Mammary microvascular endothelial cell (primary cell): ENCODE results near the gene RPS19. TPM values are rescaled to one million over a fixed set of nuclear protein-coding genes. Genes with fewer than 3 reads are reported as not detected.

Source experiments
- total RNA-seq: library from RNA; depleted of rRNA; stranded (reverse); fragments of >200 nt; gene quantifications from 2 replicates; pipeline ENCODE4 v1.2.3, GENCODE V29; 2015

RPS19 gene
- total RNA-seq = 1,340 and 1,492 TPM in 2 replicates

DNA sequence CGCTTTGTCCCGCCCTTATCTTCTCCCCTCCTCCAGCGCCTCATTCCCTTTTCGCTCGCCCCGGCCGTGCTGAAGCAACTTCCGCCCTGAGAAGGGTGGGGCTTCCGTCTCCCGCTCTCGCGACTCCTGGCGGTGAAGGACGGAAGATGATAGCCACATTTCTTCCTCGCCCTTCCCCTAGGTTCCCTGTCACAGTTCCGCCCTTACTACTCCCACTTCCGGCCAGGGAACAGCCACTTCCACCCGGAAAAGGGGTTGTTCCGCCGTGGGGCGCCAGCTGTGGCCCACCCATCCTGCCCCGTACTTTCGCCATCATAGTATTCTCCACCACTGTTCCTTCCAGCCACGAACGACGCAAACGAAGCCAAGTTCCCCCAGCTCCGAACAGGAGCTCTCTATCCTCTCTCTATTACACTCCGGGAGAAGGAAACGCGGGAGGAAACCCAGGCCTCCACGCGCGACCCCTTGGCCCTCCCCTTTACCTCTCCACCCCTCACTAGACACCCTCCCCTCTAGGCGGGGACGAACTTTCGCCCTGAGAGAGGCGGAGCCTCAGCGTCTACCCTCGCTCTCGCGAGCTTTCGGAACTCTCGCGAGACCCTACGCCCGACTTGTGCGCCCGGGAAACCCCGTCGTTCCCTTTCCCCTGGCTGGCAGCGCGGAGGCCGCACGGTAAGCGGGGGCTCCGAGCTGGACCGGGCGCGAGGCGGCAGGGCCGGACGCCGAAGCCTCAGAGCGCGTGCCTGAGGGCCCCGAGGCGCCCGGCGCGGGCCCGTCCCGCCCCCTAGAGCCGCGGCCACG, at the start of gene RPS19:
Gene RPS19, plus strand, starts transcription at position 638 of the 801 bp plus-strand sequence. CDS start 520 bp downstream, outside the sequence.

DNA sequence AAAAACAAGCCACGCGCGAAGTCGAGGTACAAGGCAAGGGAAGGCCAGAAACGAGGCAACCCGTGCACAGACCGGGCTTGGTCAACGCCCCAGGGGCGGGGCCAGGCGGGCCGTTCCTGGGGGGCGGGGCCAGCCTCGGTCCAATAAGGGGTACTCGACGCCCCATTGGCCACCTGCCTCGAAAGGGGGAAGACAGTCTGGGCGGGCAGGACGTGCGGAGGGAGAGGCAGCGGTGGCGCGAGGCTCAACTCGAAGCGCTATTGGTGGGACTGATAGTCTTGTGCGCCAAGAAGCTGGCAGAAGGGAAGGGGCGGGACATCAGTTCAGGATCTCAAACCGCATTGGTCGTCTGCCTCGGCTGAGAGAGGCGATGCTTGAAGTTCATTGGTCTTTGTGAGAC, 15.5 kb upstream of the RPS19 start, which contains the start of gene LYPD4:
Gene LYPD4, minus strand, starts transcription at position 83 of the 400 bp plus-strand sequence. CDS start 5,398 bp downstream, outside the sequence.

DNA sequence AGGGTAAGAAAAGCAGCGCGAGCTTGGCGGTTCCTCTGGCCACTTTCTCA, 15.2 kb upstream of the RPS19 start, which contains the start of gene DMRTC2:
Gene DMRTC2, plus strand, starts transcription at position 42 of the 50 bp plus-strand sequence. CDS start 2,387 bp downstream, outside the sequence.

DNA sequence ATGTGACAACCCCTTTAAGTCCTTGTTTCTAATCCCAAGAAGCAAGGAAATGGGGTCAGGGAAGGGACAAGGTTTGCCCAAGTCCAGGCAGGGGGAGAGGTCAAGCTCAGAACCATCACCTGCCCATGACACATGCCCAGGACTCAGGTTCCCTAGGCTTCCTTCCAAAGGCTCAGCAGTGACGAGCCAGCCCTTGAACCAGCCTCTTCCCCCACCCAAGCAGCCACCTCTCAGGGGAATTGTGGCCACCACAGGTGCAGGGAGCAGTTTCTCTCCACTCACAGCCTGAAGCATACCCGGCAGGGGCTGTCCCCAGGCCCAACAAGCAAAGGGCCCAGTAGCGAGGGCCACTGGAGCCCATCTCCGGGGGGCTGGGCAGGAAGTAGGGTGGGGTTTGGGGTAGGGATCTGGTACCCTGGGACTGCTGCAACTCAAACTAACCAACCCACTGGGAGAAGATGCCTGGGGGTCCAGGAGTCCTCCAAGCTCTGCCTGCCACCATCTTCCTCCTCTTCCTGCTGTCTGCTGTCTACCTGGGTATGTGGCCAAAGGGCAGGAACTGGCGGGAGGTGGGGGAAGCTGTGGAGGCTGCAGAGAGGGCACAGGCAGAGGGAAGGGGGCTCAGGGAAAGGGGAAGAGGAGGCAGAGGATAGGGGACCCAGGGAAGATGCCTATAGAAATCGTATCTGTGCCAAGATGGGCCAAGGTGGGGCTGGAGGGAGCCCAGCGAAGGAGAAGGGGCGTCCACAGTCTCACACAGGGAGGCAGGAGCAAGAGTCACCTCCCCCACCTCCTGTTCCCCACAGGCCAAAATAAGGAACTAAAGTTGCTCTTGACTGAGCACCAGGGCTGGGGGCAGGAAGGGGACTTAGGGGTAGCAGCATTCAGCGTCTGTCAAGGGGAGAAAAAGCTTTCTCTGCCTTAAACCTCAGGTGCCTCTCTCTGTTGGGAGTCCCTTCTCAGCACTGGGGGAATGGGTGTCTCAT, 17.1 kb downstream of the RPS19 start, which contains the start of gene CD79A:
Gene CD79A, plus strand, starts transcription at position 433 of the 986 bp plus-strand sequence. Its CDS starts 26 bp downstream, at position 459.

DNA sequence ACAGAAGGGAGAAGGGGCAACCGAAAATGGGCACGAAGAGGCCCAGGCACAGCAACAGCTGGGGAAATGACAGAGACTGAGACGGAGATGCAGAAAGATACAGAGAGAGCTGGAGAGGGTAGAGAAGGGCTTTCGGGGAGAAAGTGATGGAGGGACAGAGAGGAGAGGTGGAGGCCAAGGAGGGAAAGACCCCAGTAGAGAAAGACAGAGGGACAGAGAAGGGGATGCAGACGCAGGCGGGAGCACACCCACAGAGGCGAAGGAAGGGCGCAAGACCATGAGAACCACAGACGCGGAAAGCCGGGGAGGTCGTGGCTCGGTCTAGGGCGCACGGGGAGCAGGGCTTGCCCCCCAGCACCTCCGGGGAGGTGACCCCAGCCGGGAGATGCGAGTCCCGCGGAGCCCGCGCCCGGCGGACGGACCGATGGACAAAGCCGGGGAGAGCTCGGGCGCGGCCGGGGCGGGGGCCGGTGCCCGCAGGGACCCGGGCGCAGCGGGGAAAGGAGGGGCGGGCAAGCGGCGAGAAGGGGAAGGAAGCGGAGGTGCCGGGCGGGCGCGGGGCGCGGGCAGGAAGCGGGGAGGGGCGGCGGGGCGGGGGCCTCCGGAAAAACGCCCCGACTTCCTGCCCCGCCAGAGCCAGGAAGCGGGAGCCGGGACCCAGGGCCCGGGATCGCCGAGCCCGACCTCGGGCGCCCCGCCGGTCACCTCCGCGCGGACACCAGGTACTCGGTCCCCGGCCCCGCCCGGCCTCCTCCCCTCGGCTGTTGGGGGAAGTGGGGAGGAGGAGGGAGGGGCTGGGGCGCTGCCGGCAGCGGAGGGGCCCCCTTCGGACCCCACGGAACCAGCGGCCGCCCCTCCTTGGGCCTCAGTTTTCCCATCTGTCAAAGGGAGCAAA, 22.8 kb downstream of the RPS19 start, which contains the start of gene ARHGEF1:
Gene ARHGEF1, plus strand, starts transcription at position 617 of the 895 bp plus-strand sequence. CDS start 4,899 bp downstream, outside the sequence.

Other genes with a start within 250 kb of the RPS19 start
- gene CEACAM4, start 233.2 kb upstream of the RPS19 start, total RNA-seq = not detected in 2 replicates
- not detected in 2 replicates for gene CEACAM7, start 172.0 kb upstream of the RPS19 start, total RNA-seq
- gene CEACAM5, start 151.6 kb upstream of the RPS19 start, total RNA-seq = not detected in 2 replicates
- gene CEACAM6, start 104.7 kb upstream of the RPS19 start, total RNA-seq = not detected in 2 replicates
- not detected in 2 replicates for gene CEACAM3, start 63.7 kb upstream of the RPS19 start, total RNA-seq
- not detected in 2 replicates for gene LYPD4, start 15.6 kb upstream of the RPS19 start, total RNA-seq
- gene DMRTC2, start 15.2 kb upstream of the RPS19 start, total RNA-seq = not detected in 2 replicates
- gene CD79A, start 17.0 kb downstream of the RPS19 start, total RNA-seq = 0.10 and 0.47 TPM in 2 replicates
- gene ARHGEF1, start 22.9 kb downstream of the RPS19 start, total RNA-seq = 82.4 and 89.8 TPM in 2 replicates
- gene ERFL, start 68.2 kb downstream of the RPS19 start, total RNA-seq = not detected in 2 replicates
- 142 and 147 TPM in 2 replicates for gene RABAC1, start 99.1 kb downstream of the RPS19 start, total RNA-seq
- not detected in 2 replicates for gene ATP1A3, start 134.0 kb downstream of the RPS19 start, total RNA-seq
- gene GRIK5, start 210.0 kb downstream of the RPS19 start, total RNA-seq = not detected in 2 replicates
- 14.5 and 17.2 TPM in 2 replicates for gene ZNF574, start 215.9 kb downstream of the RPS19 start, total RNA-seq